Measurements from ENCODE around the gene ETV3L. TPM values are rescaled to one million over a fixed set of nuclear protein-coding genes. Genes with fewer than 3 reads are reported as not detected.
"Not testable (repeated sequence)": the region's sequence is repeated elsewhere in the genome, so short reads cannot be mapped to it uniquely, and the experiment has no call there.

Gene ETV3L
- total RNA-seq, 1 experiment from 2014 or later, result not detected

DNA sequence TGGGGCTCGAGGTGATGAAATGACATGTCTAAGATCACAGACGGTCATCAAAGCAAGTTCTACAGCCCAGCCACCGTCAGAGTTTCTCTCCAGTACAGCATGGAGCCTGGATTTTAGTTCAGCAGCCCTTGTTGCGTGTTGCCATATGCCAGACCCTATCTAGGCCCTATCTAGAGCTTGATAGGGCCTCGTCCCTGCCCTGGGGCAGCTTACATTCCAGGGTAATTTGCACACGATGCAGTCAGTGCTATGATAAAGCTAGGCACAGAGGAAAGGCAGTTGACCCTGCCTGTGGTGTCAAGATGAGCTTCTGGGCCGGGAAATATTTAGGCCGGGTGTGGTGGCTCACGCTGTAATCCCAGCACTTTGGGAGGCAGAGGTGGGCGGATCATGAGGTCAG is 18.9 kb downstream of the ETV3L start:
- no peak for DNase-seq (ENCODE audit: low read depth)

GRCh38 chr1:157077394-157077793 is 22.2 kb downstream of the ETV3L start:
- DNase-seq (ENCODE audit: low read depth), result no peak

DNA sequence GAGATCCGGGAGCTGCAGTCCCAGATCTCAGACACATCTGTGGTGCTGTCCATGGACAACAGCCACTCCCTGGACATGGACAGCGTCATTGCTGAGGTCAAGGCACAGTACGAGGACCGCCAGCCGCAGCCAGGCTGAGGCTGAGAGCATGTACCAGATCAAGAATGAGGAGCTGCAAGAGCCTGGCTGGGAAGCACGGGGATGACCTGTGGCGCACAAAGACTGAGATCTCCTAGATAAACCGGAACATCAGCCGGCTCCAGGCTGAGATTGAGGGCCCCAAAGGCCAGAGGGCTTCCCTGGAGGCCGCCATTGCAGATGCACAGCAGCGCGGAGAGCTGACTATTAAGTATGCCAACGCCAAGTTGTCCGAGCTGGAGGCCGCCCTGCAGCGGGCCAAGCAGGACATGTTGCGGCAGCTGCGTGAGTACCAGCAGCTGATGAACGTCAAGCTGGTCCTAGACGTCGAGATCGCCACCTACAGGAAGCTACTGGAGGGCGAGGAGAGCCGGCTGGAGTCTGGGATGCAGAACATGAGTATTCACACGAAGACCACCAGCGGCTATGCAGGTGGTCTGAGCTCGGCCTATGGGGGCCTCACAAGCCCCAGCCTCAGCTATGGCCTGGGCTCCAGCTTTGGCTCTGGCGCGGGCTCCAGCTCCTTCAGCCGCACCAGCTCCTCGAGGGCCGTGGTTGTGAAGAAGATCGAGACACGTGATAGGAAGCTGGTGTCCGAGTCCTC is 25.5 kb downstream of the ETV3L start:
- peak; percentile 66 for DNase-seq (ENCODE audit: low read depth)

DNA sequence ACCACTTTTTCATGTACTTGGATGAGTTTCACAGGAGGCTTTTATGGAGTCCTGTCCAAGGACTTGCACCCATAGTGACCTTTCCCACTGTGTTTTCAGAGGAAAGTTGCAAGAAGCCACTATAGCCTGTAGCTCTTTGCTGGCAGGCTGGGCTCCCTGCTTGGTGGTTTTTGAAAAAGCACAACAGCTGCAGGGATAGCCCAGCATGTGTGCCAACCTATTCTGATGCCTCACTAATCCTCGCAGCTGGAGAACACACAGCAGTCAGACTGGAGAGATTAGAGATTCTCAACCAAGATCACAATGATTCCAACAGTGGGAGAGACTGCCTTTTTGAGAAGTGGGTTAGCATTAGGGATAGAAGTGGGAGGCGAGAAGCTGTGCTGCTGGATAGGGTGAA is 30.0 kb downstream of the ETV3L start:
- no peak for DNase-seq (ENCODE audit: low read depth)

DNA sequence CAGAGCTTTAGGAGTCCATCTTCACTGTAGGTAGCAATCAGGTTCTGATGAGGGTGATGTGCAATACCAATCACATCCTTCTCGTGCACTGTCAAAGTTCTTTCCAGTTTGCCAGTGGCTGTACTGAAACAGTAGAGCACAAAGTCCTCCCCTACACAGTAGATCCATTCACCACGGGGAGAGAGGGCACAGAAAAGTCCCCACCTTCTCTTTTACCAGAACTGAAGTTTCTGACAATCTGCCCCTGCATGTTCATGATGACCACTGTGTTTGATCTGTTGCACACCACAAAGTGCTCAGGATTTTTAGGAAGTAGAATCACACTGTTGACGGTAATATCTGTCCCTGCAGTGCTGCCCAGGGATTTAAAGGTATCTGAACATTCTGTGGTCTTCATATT is 40.4 kb downstream of the ETV3L start:
- DNase-seq (ENCODE audit: low read depth), result not testable (repeated sequence)

GRCh38 chr1:157056269-157056668 is 43.3 kb downstream of the ETV3L start:
- DNase-seq (ENCODE audit: low read depth), result no peak

GRCh38 chr1:157055729-157056128 is 43.9 kb downstream of the ETV3L start:
- not testable (repeated sequence) for DNase-seq (ENCODE audit: low read depth)

GRCh38 chr1:157050836-157051235 is 48.8 kb downstream of the ETV3L start:
- DNase-seq (ENCODE audit: low read depth), result no peak

- DNase-seq (ENCODE audit: low read depth), result no peak
Observed at GRCh38 chr1:157047062-157047410, 52.6 kb downstream of the ETV3L start.

GRCh38 chr1:157045250-157046218 is 54.1 kb downstream of the ETV3L start, which contains the start of gene ARHGEF11:
Gene ARHGEF11 (minus strand): TSS chr1:157045742. CDS start chr1:157044330, 1,412 bp downstream.
- peak; percentile 94 for DNase-seq (ENCODE audit: low read depth)

DNA sequence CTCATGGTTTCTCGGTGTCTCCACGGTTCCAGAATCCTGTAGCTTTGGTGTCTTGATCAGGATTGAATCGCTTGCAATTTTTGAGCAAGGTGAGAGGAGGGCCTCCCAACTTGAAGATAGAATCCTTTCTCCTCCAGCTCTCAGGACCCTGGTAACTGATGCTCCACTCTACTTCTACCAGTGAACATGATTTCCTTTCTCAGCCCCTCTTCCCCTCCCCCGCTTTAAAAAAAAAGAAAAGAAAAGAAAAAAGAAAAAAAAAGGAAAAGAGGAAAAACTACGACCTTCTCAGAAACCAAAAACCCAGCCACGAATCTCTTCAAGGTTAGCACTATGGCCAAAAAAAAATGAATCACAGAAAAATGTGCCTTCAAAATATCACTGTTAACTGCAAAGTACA is 55.3 kb downstream of the ETV3L start:
- DNase-seq (ENCODE audit: low read depth), result no peak

DNA sequence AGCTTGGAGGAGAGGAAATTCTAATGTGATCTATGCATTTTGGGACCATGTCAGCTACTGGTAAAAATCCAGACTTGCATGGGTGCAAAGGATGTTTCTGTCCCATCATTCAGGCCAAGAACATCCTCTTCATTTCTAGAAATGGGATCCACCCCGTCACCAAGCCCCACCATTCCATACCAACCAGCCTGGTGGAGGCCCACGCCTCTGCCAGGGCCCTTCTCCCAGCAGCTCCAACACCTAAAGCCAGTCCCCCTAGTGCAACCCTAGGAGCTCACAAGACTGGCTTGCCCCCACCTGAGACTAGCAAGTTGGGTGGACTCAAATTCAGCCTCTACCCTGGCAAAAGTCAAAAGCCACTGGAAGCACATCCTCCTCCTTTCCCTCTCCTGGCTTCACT is 55.9 kb downstream of the ETV3L start:
- DNase-seq (ENCODE audit: low read depth), result no peak

DNA sequence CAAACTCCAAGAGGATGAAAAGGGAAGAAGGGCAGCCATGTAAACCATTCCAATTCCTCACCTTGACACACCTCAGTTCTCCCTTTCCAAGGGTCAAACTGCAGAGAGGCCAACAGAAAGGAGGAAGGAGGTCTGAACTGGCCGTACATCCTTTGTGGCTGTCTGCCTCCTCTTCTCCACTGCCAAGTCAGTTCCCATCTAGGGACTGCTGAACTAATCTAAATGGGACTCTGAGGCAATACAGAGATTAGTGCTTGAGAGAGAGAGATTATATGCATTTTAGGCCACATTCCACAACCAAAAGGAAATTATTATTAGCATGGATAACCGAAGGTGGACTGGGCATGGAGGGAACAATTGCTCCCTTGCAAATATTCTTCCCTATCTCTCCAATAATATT is 56.8 kb downstream of the ETV3L start:
- no peak for DNase-seq (ENCODE audit: low read depth)

Other genes starting within 250 kb of the ETV3L start
- not detected in 2 replicates for gene INSRR, start 240.7 kb downstream of the ETV3L start, total RNA-seq (2014; rRNA removed; shearing (Covaris generic))
- 0.40 TPM in 1 of 2 replicates, not detected in the other for gene NTRK1, start 238.9 kb downstream of the ETV3L start, total RNA-seq (2014; rRNA removed; shearing (Covaris generic))
- gene PEAR1, start 206.1 kb downstream of the ETV3L start, total RNA-seq (2014; rRNA removed; shearing (Covaris generic)), result 0.06 TPM in 1 of 2 replicates, not detected in the other
- gene LRRC71, start 179.2 kb downstream of the ETV3L start, total RNA-seq (2014; rRNA removed; shearing (Covaris generic)), result not detected in 2 replicates
- gene ARHGEF11, start 54.1 kb downstream of the ETV3L start, total RNA-seq (2014; rRNA removed; shearing (Covaris generic)), result 12.6 and 16.3 TPM in 2 replicates
- gene ETV3, start 38.6 kb upstream of the ETV3L start, total RNA-seq (2014; rRNA removed; shearing (Covaris generic)), result 6.7 and 7.1 TPM in 2 replicates